K562 (cell line): ENCODE data around the gene TMEM154. TPM values are rescaled to one million over a fixed set of nuclear protein-coding genes. Genes with fewer than 3 reads are reported as not detected.

Experiments used
- ATAC-seq: fragments of 200-7000 bp; cut with Tn5 transposase; 3 replicates; pipeline ENCODE4 v1.9.1; 2020; ENCODE audit warnings: moderate library complexity
- BruUV-seq: library from RNA; stranded (reverse); fragments of 400-500 nt; replicated peaks from 2 replicates; lab custom pipeline; 2021; lab: Mats Ljungman, UMichigan
- CTCF ChIA-PET: fragments of 300-600 bp; formaldehyde crosslinking; extraction: SDS; loops from one replicate; lab custom pipeline; 2021; ENCODE audit warnings: low intra/inter-chr PET ratio; lab: Yijun Ruan, JAX
- POLR2A ChIA-PET: fragments of 300-600, 350-650 bp; sonication (Branson Sonifier 250); formaldehyde crosslinking; extraction: SDS; loops from one replicate; lab custom pipeline; 2021; ENCODE audit warnings: antibody characterized with exemption, inconsistent platforms; lab: Yijun Ruan, JAX
- DNase-seq, 4 experiments: peaks; one replicate each; pipeline versions ENCODE4 v3.0.0 to v3.0.0-alpha.2; 2011 to 2018; ENCODE audit warnings: low spot score in 3 of 4, mixed read lengths in 3 of 4; ENCODE audit errors: extremely low read depth in 1 of 4
- FAIRE-seq: peaks from 2 replicates; lab custom pipeline; 2011; peaks lifted over from hg19 to GRCh38; lab: Jason Lieb, UNC
- H2AFZ ChIP-seq: 2 replicates; pipeline ENCODE4 v1.6.0; 2011; ENCODE audit warnings: low read depth, low read length, control low read depth, inconsistent platforms
- H3K27ac ChIP-seq: fragments of 200-600 bp; 3 replicates; pipeline ENCODE4 v1.8.0; 2011; ENCODE audit warnings: low read depth, mild to moderate bottlenecking, control low read depth, inconsistent platforms, low read length, moderate library complexity, mixed read lengths; ENCODE audit errors: extremely low read depth
- H3K27me3 ChIP-seq, 2 experiments: fragments of 300-600 bp in 1 of 2; 2 replicates in 1 of 2; 3 replicates in 1 of 2; pipeline versions ENCODE4 v1.6.0 to v1.8.0; 2011; ENCODE audit warnings: inconsistent platforms in 2 of 2, low read length in 2 of 2, mild to moderate bottlenecking in 1 of 2, mixed read lengths in 1 of 2, moderate library complexity in 1 of 2; ENCODE audit not compliant: control insufficient read depth in 2 of 2, insufficient read depth in 2 of 2
- H3K36me3 ChIP-seq: fragments of 300-600 bp; 3 replicates; pipeline ENCODE4 v1.8.0; 2011; ENCODE audit warnings: mild to moderate bottlenecking, low read length, inconsistent platforms; ENCODE audit not compliant: control insufficient read depth, insufficient read depth
- H3K4me1 ChIP-seq, 2 experiments: fragments of 200-600 bp in 1 of 2; replicated peaks in 1 of 2; 2 replicates in 1 of 2; 3 replicates in 1 of 2; pipeline versions ENCODE4 v1.5.1 to v1.8.0; 2011; ENCODE audit warnings: inconsistent platforms in 2 of 2, low read length in 2 of 2, mild to moderate bottlenecking in 1 of 2, mixed read lengths in 1 of 2, moderate library complexity in 1 of 2; ENCODE audit not compliant: control insufficient read depth in 2 of 2, insufficient read depth in 2 of 2
- H3K4me2 ChIP-seq: 2 replicates; pipeline ENCODE4 v1.6.1; 2011; ENCODE audit warnings: low read length, control low read depth, inconsistent platforms, mixed read lengths; ENCODE audit not compliant: insufficient read depth
- H3K4me3 ChIP-seq: fragments of 200-600 bp; sonication (generic), shearing (Covaris generic); 2 replicates; pipeline ENCODE4 v1.5.1; 2016; ENCODE audit warnings: control low read depth, inconsistent platforms
- H3K79me2 ChIP-seq: fragments of 200-600 bp; 3 replicates; pipeline ENCODE4 v1.8.0; 2011; ENCODE audit warnings: low read length, inconsistent platforms; ENCODE audit not compliant: control insufficient read depth, insufficient read depth
- H3K9ac ChIP-seq, 2 experiments: 2 replicates each; pipeline versions ENCODE4 v1.6.0 to v1.6.1; 2011; ENCODE audit warnings: low read depth in 2 of 2, low read length in 2 of 2, control low read depth in 1 of 2, inconsistent platforms in 1 of 2, mild to moderate bottlenecking in 1 of 2, mixed read lengths in 1 of 2; ENCODE audit not compliant: insufficient read depth in 1 of 2
- H3K9me1 ChIP-seq: one replicate; pipeline ENCODE4 v1.6.0; 2011; ENCODE audit warnings: inconsistent platforms, mild to moderate bottlenecking, low read length, moderate library complexity; ENCODE audit not compliant: control insufficient read depth, insufficient read depth
- H3K9me3 ChIP-seq: replicated peaks from 2 replicates; pipeline ENCODE4 v1.5.1; 2011; ENCODE audit warnings: low read depth, low read length, inconsistent platforms; ENCODE audit not compliant: control insufficient read depth, insufficient read depth
- H4K20me1 ChIP-seq: replicated peaks from 2 replicates; pipeline ENCODE4 v1.6.1; 2011; ENCODE audit warnings: low read length, inconsistent platforms, mixed read lengths; ENCODE audit not compliant: control insufficient read depth, insufficient read depth
- ATF4 ChIP-seq: fragments of 450-650 bp; formaldehyde crosslinking; IDR thresholded peaks from 2 replicates; pipeline ENCODE4 v1.4.0; 2022; ENCODE audit warnings: mild to moderate bottlenecking, moderate library complexity
- CTCFL ChIP-seq: IDR thresholded peaks from 2 replicates; pipeline ENCODE4 v1.6.1; 2011; ENCODE audit warnings: borderline replicate concordance, low read depth, mild to moderate bottlenecking, moderate library complexity, low read length; ENCODE audit not compliant: insufficient read depth, poor library complexity, severe bottlenecking
- GMEB1 ChIP-seq: fragments of 250-450 bp; sonication (Bioruptor Pico); IDR thresholded peaks from 2 replicates; pipeline ENCODE4 v1.4.0; 2020; ENCODE audit warnings: mild to moderate bottlenecking
- HDAC3 ChIP-seq: fragments of 450-650 bp; IDR thresholded peaks from 2 replicates; pipeline ENCODE4 v1.6.1; 2018; ENCODE audit warnings: borderline replicate concordance, mild to moderate bottlenecking, moderate library complexity; ENCODE audit not compliant: partially characterized antibody
- HMBOX1 ChIP-seq: sonication (generic); IDR thresholded peaks from 2 replicates; pipeline ENCODE4 v1.6.1; 2016
- KLF16 ChIP-seq: IDR thresholded peaks from 2 replicates; pipeline ENCODE4 v1.6.1; 2016; ENCODE audit warnings: antibody characterized with exemption
- MYC ChIP-seq, 2 experiments: fragments of 250-450 bp in 1 of 2; sonication (Bioruptor Pico) in 1 of 2; IDR thresholded peaks; 2 replicates each; pipeline versions ENCODE4 v1.5.1 to v1.6.1; 2012 to 2021; ENCODE audit warnings: low read depth in 2 of 2, borderline replicate concordance in 1 of 2, improper control_type of control experiment in 1 of 2, low read length in 1 of 2, mild to moderate bottlenecking in 1 of 2, moderate library complexity in 1 of 2
- NFE2L1 ChIP-seq: fragments of 450-650 bp; IDR thresholded peaks from 2 replicates; pipeline ENCODE4 v1.6.1; 2016; ENCODE audit warnings: missing genetic modification characterization, low read depth, mild to moderate bottlenecking, missing compliant biosample characterization, moderate library complexity, borderline replicate concordance
- PHF8 ChIP-seq: fragments of 200-600 bp; sonication (generic); IDR thresholded peaks from 2 replicates; pipeline ENCODE4 v1.6.1; 2012; ENCODE audit warnings: mixed run types, mild to moderate bottlenecking, inconsistent platforms, low read length, moderate library complexity, borderline replicate concordance
- RFX5 ChIP-seq: IDR thresholded peaks from 2 replicates; pipeline ENCODE4 v1.6.1; 2011; ENCODE audit warnings: low read depth, mild to moderate bottlenecking, improper control_type of control experiment, low read length
- SRSF1 ChIP-seq: fragments of 200-400 bp; formaldehyde crosslinking; IDR thresholded peaks from 2 replicates; pipeline ENCODE4 v1.6.1; 2017; ENCODE audit warnings: mild to moderate bottlenecking, low read depth, low read length, moderate library complexity
- ZNF277 ChIP-seq: fragments of 250-450 bp; sonication (Bioruptor Pico); IDR thresholded peaks from 2 replicates; pipeline ENCODE4 v1.8.0; 2022; ENCODE audit warnings: inconsistent platforms, mild to moderate bottlenecking, moderate library complexity, borderline replicate concordance
- WGBS: fragments of 100-300 bp; shearing (Covaris generic); methylation state at CpG from one replicate; pipeline ENCODE4 v1.1.6; 2016; ENCODE audit warnings: low coverage, mixed read lengths; ENCODE audit not compliant: insufficient coverage; ENCODE audit errors: missing lambda C conversion rate; 5-methylcytosine and 5-hydroxymethylcytosine counted together
- in situ Hi-C: fragments of 300-500 bp; cut with MboI; formaldehyde crosslinking; loops from 4 replicates; pipeline ENCODE4 v1.15.0; 2018; ENCODE audit warnings: inconsistent platforms, mixed read lengths
- intact Hi-C: fragments of 100-400 bp; cut with micrococcal nuclease; formaldehyde crosslinking; loops from 2 replicates; pipeline ENCODE4 v1.14.2; 2022
- polyA plus RNA-seq, 8 experiments: library from polyadenylated mRNA; depleted of rRNA in 4 of 8; stranded (reverse) in 5 of 8; unstranded in 3 of 8; fragments of >200 nt; fragmentation: Nextera tagmentation in 2 of 8; fragmentation: Illumina TruSeq in 1 of 8; extraction: Ambion mirVana in 2 of 8; extraction: Trizol in 1 of 8; gene quantifications; 2 replicates each; pipeline versions ENCODE4 v1.2.1 to v1.2.3, GENCODE V29; 2011 to 2014; ENCODE audit warnings: inconsistent platforms in 1 of 8, missing spikeins in 1 of 8
- total RNA-seq, 7 experiments: library from RNA; depleted of rRNA in 6 of 7; stranded (reverse); fragments of >200 nt in 6 of 7; fragmentation: Illumina TruSeq in 2 of 7; extraction: Trizol in 2 of 7; gene quantifications; 2 replicates each; pipeline versions ENCODE4 v1.2.1 to v1.2.3, GENCODE V29; 2011 to 2021; ENCODE audit warnings: low replicate concordance in 1 of 7

The TMEM154 gene
- total and polyA plus RNA-seq, 9 of the 15 experiments (the other 6 are each of a cell fraction or from before 2014, with no cell fraction given), result 0.13 to 1.8 (median 0.58) TPM

- Histone ChIP-seq H3K36me3 (no peaks in the 10 kb centered on the region), H3K27me3 (peaks cover 0 to 11% of the 10 kb centered on the region in 2 experiments; a peak in 2 of 5 replicates), H3K9me3 (no peaks in the 10 kb centered on the region), H3K9ac (no peak overlapping the region), H3K27ac (no peak overlapping the region), H3K4me1 (peaks cover 0 to 3% of the 10 kb centered on the region in 2 experiments; a peak in 1 of 5 replicates), H3K79me2 (no peaks in the 10 kb centered on the region), H4K20me1 (no peaks in the 10 kb centered on the region), H3K4me3 (no peak overlapping the region), H3K9me1 (no peaks in the 10 kb centered on the region), H3K4me2 (no peak overlapping the region), H2AFZ (no peak overlapping the region)
- BruUV-seq, result no TSS peak
- WGBS, result 0% methylated on average over 1 of the region's 1 CpG
- DNase-seq, result no peak
- no peak for FAIRE-seq
- in situ Hi-C loops, result no loop called here
- no peak for ATAC-seq
- intact Hi-C loops, result no loop called here
- CTCF ChIA-PET, result no interaction called here
- POLR2A ChIA-PET, result no interaction called here
- TF ChIP-seq SRSF1 (no peak), HDAC3 (no peak), RFX5 (no peak), KLF16 (no peak), GMEB1 (CRISPR knock-in tag) (no peak), ATF4 (CRISPR knock-in tag) (no peak), CTCFL (no peak), HMBOX1 (no peak), MYC (IDR thresholded peaks at IDR 0.05; ENCODE audit: low read depth, low read length) (no peak), MYC (CRISPR knock-in tag; IDR thresholded peaks at IDR 0.05; ENCODE audit: borderline replicate concordance, low read depth) (no peak), NFE2L1 (tag) (no peak), ZNF277 (CRISPR knock-in tag) (no peak), PHF8 (no peak)
These were observed 108.5 kb downstream of the TMEM154 start for GRCh38 chr4:152571296-152571695.
